HUES48 (cell line): ENCODE data around the gene NTHL1.
"Not testable (repeated sequence)": the region's sequence is repeated elsewhere in the genome, so short reads cannot be mapped to it uniquely, and the experiment has no call there.

Source experiments
- H3K27ac ChIP-seq: one replicate; pipeline ENCODE4 v1.7.0; 2013; ENCODE audit warnings: low read depth, low read length, inconsistent platforms
- H3K27me3 ChIP-seq: 2 replicates; pipeline ENCODE4 v1.6.1; 2013; ENCODE audit warnings: mild to moderate bottlenecking, low read length; ENCODE audit not compliant: control insufficient read depth, insufficient read depth
- H3K36me3 ChIP-seq: 2 replicates; pipeline ENCODE4 v1.6.1; 2013; ENCODE audit warnings: low read length; ENCODE audit not compliant: control insufficient read depth, insufficient read depth
- H3K4me1 ChIP-seq: 2 replicates; pipeline ENCODE4 v1.6.1; 2013; ENCODE audit warnings: mild to moderate bottlenecking, low read length; ENCODE audit not compliant: control insufficient read depth, insufficient read depth
- H3K4me3 ChIP-seq: 2 replicates; pipeline ENCODE4 v1.5.1; 2013; ENCODE audit warnings: mild to moderate bottlenecking, low read depth, low read length
- H3K9ac ChIP-seq: 2 replicates; pipeline ENCODE4 v1.6.1; 2013; ENCODE audit warnings: mild to moderate bottlenecking, low read depth, low read length, moderate library complexity
- H3K9me3 ChIP-seq: 2 replicates; pipeline ENCODE4 v1.6.1; 2013; ENCODE audit warnings: low read length; ENCODE audit not compliant: control insufficient read depth, insufficient read depth

The NTHL1 gene

GRCh38 chr16:2024032-2024420, 23.6 kb downstream of the NTHL1 start:
- Histone ChIP-seq H3K27me3 (peaks cover 59% of the 10 kb centered on the region), H3K36me3 (no peaks in the 10 kb centered on the region), H3K9ac (no peak overlapping the region), H3K9me3 (no peaks in the 10 kb centered on the region), H3K4me3 (no peak overlapping the region), H3K27ac (no peak overlapping the region), H3K4me1 (no peaks in the 10 kb centered on the region)

GRCh38 chr16:2023092-2024031, 24.3 kb downstream of the NTHL1 start:
- no peaks in the 10 kb centered on the region for H3K4me1 ChIP-seq
- peak overlapping the region; percentile 14 for H3K27ac ChIP-seq
- H3K36me3 ChIP-seq = no peaks in the 10 kb centered on the region
- no peak overlapping the region for H3K9ac ChIP-seq
- H3K27me3 ChIP-seq = peaks cover 63% of the 10 kb centered on the region
- H3K4me3 ChIP-seq = peak overlapping the region; percentile 60
- H3K9me3 ChIP-seq = no peaks in the 10 kb centered on the region

GRCh38 chr16:2022723-2023091, 24.9 kb downstream of the NTHL1 start:
- no peak overlapping the region for H3K9ac ChIP-seq

GRCh38 chr16:2019921-2020831, 27.5 kb downstream of the NTHL1 start:
- Histone ChIP-seq H3K27ac (no peak overlapping the region), H3K4me1 (no peaks in the 10 kb centered on the region), H3K9ac (no peak overlapping the region; the same call in 1 of the 2 replicates), H3K36me3 (no peaks in the 10 kb centered on the region), H3K27me3 (peaks cover 41% of the 10 kb centered on the region), H3K4me3 (peak overlapping the region; percentile 51), H3K9me3 (no peaks in the 10 kb centered on the region)

More at GRCh38 chr16:2022723-2023091, 24.9 kb downstream of the NTHL1 start:
- peak overlapping the region; percentile 14 for H3K27ac ChIP-seq
- peak overlapping the region; percentile 59 for H3K4me3 ChIP-seq
- peaks cover 61% of the 10 kb centered on the region for H3K27me3 ChIP-seq
- H3K4me1 ChIP-seq = no peaks in the 10 kb centered on the region
- H3K9me3 ChIP-seq = no peaks in the 10 kb centered on the region
- H3K36me3 ChIP-seq = no peaks in the 10 kb centered on the region

- Histone ChIP-seq H3K9ac (no peak within 1 kb of the TSS; the same call in 1 of the 2 replicates), H3K4me1 (no peaks in the 10 kb centered on the region), H3K9me3 (no peaks in the 10 kb centered on the region), H3K4me3 (peak within 1 kb of the TSS; percentile 51), H3K27me3 (peaks cover 41% of the 10 kb centered on the region), H3K27ac (no peak within 1 kb of the TSS), H3K36me3 (no peaks in the 10 kb centered on the region)
These were observed 28.1 kb downstream of the NTHL1 start, which contains the start of gene NPW for GRCh38 chr16:2019518-2019920. Gene NPW (plus strand): TSS chr16:2019785.

GRCh38 chr16:2016407-2016922, 31.2 kb downstream of the NTHL1 start:
- Histone ChIP-seq H3K9ac (no peak overlapping the region), H3K27me3 (peaks cover 33% of the 10 kb centered on the region), H3K36me3 (no peaks in the 10 kb centered on the region), H3K4me1 (no peaks in the 10 kb centered on the region), H3K9me3 (no peaks in the 10 kb centered on the region), H3K27ac (no peak overlapping the region), H3K4me3 (no peak overlapping the region)

GRCh38 chr16:2015947-2016208, 31.8 kb downstream of the NTHL1 start:
- Histone ChIP-seq H3K9me3 (no peaks in the 10 kb centered on the region), H3K4me3 (no peak overlapping the region), H3K27ac (no peak overlapping the region), H3K36me3 (no peaks in the 10 kb centered on the region), H3K4me1 (no peaks in the 10 kb centered on the region), H3K27me3 (peaks cover 28% of the 10 kb centered on the region), H3K9ac (no peak overlapping the region)

GRCh38 chr16:2015117-2015946, 32.3 kb downstream of the NTHL1 start:
- peaks cover 3% of the 10 kb centered on the region for H3K4me1 ChIP-seq
- H3K27me3 ChIP-seq = peaks cover 22% of the 10 kb centered on the region
- no peak overlapping the region for H3K9ac ChIP-seq
- H3K9me3 ChIP-seq = no peaks in the 10 kb centered on the region
- H3K27ac ChIP-seq = no peak overlapping the region
- H3K36me3 ChIP-seq = no peaks in the 10 kb centered on the region
- no peak overlapping the region for H3K4me3 ChIP-seq

GRCh38 chr16:2013527-2013926, 34.1 kb downstream of the NTHL1 start:
- H3K4me3 ChIP-seq = no peak overlapping the region
- H3K36me3 ChIP-seq = no peaks in the 10 kb centered on the region
- peaks cover 8% of the 10 kb centered on the region for H3K4me1 ChIP-seq
- no peak overlapping the region for H3K27ac ChIP-seq
- H3K27me3 ChIP-seq = peaks cover 5% of the 10 kb centered on the region; the same call in 1 of the 2 replicates
- no peaks in the 10 kb centered on the region for H3K9me3 ChIP-seq
- H3K9ac ChIP-seq = no peak overlapping the region

- not testable (repeated sequence) for H3K9ac ChIP-seq, H3K9me3 ChIP-seq, H3K36me3 ChIP-seq, H3K4me3 ChIP-seq, H3K27me3 ChIP-seq, H3K27ac ChIP-seq
- peaks cover 20% of the 10 kb centered on the region for H3K4me1 ChIP-seq
These were observed 35.9 kb downstream of the NTHL1 start for GRCh38 chr16:2011726-2012125.
